Measurements from ENCODE around the gene SYT8.

- TF ChIP-seq POLR2A (IDR thresholded peaks at IDR 0.05; ENCODE audit: low read depth, low read length): no peak
- TF ChIP-seq PAX5 (IDR thresholded peaks at IDR 0.05; ENCODE audit: insufficient read depth, low read length, severe bottlenecking): no peak
- no peak for TF ChIP-seq POLR2AphosphoS5 (IDR thresholded peaks at IDR 0.05; ENCODE audit: low read depth, low read length)
- no peak for TF ChIP-seq TAF1 (IDR thresholded peaks at IDR 0.05; ENCODE audit: low read depth, low read length)
- TF ChIP-seq SPI1 (IDR thresholded peaks at IDR 0.05; ENCODE audit: low read depth, low read length): no peak
Observed at GRCh38 chr11:1852271-1852876, 17.6 kb downstream of the SYT8 start.

Measured in GM12891 (cell line).